ENCODE data around the gene ANKRD2. TPM values are rescaled to one million over a fixed set of nuclear protein-coding genes. Genes with fewer than 3 reads are reported as not detected.
A peak's percentile ranks its signal among the peaks of the same experiment; 100 is the strongest.

The ANKRD2 gene
- total RNA-seq, 1 donor from 2014 or later, result 0.98 TPM

GRCh38 chr10:97600616-97601015, 28.0 kb downstream of the ANKRD2 start:
- intact Hi-C loops (cut with DNase I), result no loop called here
- H3K27ac ChIP-seq, result no peak overlapping the region

DNA sequence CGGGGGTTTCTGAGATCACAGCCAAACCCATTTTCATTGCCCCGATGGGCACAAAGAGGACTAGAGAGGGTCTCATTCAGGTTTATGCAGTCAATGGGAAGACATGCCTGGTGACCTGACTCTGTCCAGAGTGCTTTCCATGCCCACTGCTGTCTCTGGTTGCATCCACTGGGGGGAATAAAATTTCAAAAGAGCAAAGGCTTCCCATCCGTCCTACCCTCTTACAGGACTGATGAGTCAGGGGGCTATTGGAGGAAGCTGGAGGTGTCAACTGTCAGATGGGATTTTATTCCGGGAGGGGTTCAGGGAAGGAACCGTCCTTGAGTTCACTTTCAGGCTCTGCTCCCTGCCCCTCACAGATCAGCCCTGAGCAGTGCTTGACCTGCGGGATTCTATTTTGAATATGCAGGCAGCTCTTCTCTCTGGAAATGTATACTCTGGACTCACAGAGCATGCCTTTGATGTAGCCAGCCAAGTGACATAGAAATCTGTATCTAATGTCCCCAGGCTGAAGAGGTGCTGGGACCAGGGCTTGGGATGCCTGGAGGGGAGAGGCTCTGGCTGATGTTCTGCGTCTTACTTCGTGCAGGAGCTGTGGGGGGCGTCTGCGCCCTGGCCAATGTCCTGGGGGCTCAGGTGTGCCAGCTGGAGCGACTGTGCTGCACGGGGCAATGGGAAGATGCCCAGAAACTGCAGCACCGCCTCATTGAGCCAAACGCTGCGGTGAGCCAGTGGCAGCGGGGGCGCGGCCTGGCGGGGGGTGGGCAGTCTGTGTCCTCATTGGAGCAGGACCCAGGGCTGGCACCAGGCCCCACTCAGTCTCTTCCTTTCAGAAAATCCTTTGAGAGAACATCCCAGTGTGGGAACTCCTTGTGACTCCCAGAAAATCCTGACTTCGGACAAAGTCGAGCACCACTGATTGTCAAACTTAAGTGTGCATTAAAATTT, 29.0 kb downstream of the ANKRD2 start:
- Histone ChIP-seq H3K36me3 (no peaks in the 10 kb centered on the region), H3K27ac (no peak overlapping the region), H3K4me3 (no peak overlapping the region), H3K4me1 (no peaks in the 10 kb centered on the region), H3K27me3 (no peaks in the 10 kb centered on the region), H3K9me3 (no peaks in the 10 kb centered on the region)
- DNase-seq (no peak), ATAC-seq (no peak)
- intact Hi-C loops (cut with DNase I), result no loop called here
- no peak for TF ChIP-seq CTCF (IDR thresholded peaks at IDR 0.05)

More at GRCh38 chr10:97600616-97601015, 28.0 kb downstream of the ANKRD2 start:
- no peak for TF ChIP-seq CTCF (IDR thresholded peaks at IDR 0.05)
- H3K27me3 ChIP-seq, result no peaks in the 10 kb centered on the region
- H3K36me3 ChIP-seq, result no peaks in the 10 kb centered on the region
- H3K9me3 ChIP-seq, result no peaks in the 10 kb centered on the region
- no peak overlapping the region for H3K4me3 ChIP-seq
- ATAC-seq (no peak), DNase-seq (no peak)
- H3K4me1 ChIP-seq, result no peaks in the 10 kb centered on the region

DNA sequence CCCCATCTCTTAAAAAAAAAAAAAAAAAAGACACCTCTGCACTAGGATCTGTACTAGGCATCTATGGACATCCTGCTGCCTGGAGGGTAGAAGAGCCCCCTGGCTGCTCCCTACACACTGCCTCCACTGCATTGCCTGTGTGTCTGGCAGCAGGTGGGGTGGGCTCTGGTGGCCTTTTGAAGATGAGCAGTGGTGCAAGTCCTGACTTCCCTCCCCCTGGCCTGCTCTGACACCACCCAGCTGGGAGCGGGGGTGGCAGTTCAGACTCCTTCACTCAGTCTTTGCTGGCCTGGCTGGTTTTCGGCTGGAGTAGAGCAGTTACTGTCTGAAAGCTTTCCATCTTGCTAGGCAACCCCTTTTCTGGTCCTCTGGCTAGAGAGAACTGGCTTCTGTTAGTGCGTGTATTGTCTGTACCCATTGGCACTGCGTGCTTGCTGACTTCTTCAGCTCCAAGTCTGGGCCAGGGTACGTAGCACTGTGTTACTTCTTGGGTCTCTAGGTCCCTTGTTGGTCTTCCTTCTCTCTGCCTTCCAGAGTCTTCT, 34.6 kb downstream of the ANKRD2 start:
- Histone ChIP-seq H3K9me3 (no peaks in the 10 kb centered on the region), H3K36me3 (no peaks in the 10 kb centered on the region), H3K4me3 (no peak overlapping the region), H3K4me1 (no peaks in the 10 kb centered on the region), H3K27ac (no peak overlapping the region), H3K27me3 (no peaks in the 10 kb centered on the region)
- no peak for DNase-seq
- TF ChIP-seq CTCF (IDR thresholded peaks at IDR 0.05), result no peak
- intact Hi-C loops (cut with DNase I), result no loop called here
- ATAC-seq, result no peak

DNA sequence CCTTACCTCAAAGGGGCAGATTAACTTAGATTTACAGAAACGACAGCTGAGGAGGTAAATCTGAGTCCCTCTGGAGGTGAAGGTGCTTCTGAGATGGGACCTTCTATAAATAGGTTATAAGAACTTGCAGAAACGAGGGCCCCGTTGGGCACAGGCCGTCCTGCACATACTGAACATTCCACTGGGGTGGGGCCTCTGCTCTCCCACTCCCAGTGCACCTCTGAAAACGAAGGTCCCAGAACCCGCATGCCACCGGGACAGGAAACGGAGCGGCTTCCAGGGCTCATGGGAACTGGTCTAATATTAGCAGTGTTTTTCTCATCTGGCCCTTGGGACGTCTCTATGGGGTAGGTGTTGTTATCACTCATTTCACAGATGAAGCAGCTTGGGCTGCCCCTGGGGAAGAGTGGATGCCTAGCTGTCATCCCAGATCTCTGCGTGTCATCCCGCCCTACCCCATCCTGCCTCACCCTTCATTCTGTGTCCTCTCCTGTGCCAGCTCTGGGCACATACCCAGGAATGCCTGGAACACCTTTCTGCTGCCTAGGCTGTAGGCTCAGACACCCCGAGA, 36.5 kb downstream of the ANKRD2 start:
- H3K36me3 ChIP-seq, result no peaks in the 10 kb centered on the region
- TF ChIP-seq CTCF (IDR thresholded peaks at IDR 0.05), result no peak
- intact Hi-C loops (cut with DNase I), result no loop called here
- H3K9me3 ChIP-seq, result no peaks in the 10 kb centered on the region
- H3K4me1 ChIP-seq, result no peaks in the 10 kb centered on the region
- H3K27me3 ChIP-seq, result no peaks in the 10 kb centered on the region
- peak; percentile 91 for ATAC-seq
- no peak overlapping the region for H3K4me3 ChIP-seq
- peak; percentile 72 for DNase-seq
- peak overlapping the region; percentile 47 for H3K27ac ChIP-seq

GRCh38 chr10:97611473-97611872, 38.9 kb downstream of the ANKRD2 start:
- Histone ChIP-seq H3K27ac (no peak overlapping the region), H3K9me3 (no peaks in the 10 kb centered on the region), H3K4me3 (no peak overlapping the region), H3K4me1 (no peaks in the 10 kb centered on the region), H3K27me3 (no peaks in the 10 kb centered on the region), H3K36me3 (no peaks in the 10 kb centered on the region)
- DNase-seq (no peak), ATAC-seq (no peak)
- intact Hi-C loops (cut with DNase I), result no loop called here
- TF ChIP-seq CTCF (IDR thresholded peaks at IDR 0.05), result no peak

All from upper lobe of right lung (tissue), 1 donor.